Measurements from ENCODE around the gene SZRD1.

DNA sequence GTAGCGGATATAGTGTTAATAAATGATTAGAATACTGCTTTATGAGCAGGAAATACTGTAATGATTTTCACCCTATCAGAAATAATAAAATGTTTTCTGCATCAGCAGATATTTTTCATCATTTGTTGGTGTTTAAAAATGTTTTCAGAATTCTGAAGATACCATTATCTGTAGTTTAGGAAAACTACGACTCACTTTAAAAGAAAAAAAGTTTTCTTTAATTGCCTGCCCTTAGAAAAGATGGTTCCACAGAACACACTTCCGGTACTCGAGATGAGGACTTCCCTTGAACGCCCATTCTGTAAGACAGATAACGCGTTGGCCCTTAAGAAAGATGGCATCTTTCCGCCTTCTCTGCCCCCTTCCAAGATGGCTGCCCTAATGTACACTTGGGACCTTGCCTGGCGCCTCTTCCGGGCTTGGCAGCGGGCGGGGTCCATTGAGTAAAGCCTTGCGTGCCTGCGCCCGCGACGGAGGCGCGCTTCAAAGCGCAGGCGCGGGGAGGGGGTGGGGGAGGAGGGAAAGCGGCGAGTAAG lies at the start of gene SZRD1:
- TF ChIP-seq NFE2L2 (conservative IDR thresholded peaks at IDR 0.05; ENCODE audit: low read length) (no peak), SREBF2 (IDR thresholded peaks at IDR 0.05) (no peak), EP300 (IDR thresholded peaks at IDR 0.05) (no peak), POLR2A (IDR thresholded peaks at IDR 0.05; ENCODE audit: low read length) (no peak), RAD21 (conservative IDR thresholded peaks at IDR 0.05 in 1 of 2, IDR thresholded peaks at IDR 0.05 in 1 of 2) (no peak), RFX5 (IDR thresholded peaks at IDR 0.05) (no peak), TP53 (CRISPR knock-in tag; IDR thresholded peaks at IDR 0.05) (no peak)
- TF ChIP-seq, protein P1, sequence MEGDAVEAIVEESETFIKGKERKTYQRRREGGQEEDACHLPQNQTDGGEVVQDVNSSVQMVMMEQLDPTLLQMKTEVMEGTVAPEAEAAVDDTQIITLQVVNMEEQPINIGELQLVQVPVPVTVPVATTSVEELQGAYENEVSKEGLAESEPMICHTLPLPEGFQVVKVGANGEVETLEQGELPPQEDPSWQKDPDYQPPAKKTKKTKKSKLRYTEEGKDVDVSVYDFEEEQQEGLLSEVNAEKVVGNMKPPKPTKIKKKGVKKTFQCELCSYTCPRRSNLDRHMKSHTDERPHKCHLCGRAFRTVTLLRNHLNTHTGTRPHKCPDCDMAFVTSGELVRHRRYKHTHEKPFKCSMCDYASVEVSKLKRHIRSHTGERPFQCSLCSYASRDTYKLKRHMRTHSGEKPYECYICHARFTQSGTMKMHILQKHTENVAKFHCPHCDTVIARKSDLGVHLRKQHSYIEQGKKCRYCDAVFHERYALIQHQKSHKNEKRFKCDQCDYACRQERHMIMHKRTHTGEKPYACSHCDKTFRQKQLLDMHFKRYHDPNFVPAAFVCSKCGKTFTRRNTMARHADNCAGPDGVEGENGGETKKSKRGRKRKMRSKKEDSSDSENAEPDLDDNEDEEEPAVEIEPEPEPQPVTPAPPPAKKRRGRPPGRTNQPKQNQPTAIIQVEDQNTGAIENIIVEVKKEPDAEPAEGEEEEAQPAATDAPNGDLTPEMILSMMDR (IDR thresholded peaks at IDR 0.05) = no peak
- TF ChIP-seq, protein P2, sequence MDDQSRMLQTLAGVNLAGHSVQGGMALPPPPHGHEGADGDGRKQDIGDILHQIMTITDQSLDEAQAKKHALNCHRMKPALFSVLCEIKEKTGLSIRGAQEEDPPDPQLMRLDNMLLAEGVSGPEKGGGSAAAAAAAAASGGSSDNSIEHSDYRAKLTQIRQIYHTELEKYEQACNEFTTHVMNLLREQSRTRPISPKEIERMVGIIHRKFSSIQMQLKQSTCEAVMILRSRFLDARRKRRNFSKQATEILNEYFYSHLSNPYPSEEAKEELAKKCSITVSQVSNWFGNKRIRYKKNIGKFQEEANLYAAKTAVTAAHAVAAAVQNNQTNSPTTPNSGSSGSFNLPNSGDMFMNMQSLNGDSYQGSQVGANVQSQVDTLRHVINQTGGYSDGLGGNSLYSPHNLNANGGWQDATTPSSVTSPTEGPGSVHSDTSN (IDR thresholded peaks at IDR 0.05) = no peak
- TF ChIP-seq, protein P3, sequence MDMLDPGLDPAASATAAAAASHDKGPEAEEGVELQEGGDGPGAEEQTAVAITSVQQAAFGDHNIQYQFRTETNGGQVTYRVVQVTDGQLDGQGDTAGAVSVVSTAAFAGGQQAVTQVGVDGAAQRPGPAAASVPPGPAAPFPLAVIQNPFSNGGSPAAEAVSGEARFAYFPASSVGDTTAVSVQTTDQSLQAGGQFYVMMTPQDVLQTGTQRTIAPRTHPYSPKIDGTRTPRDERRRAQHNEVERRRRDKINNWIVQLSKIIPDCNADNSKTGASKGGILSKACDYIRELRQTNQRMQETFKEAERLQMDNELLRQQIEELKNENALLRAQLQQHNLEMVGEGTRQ (IDR thresholded peaks at IDR 0.05) = no peak
